AG20443 (cell line): ENCODE results near the gene TRA2A.
"Not testable (repeated sequence)": the region's sequence is repeated elsewhere in the genome, so short reads cannot be mapped to it uniquely, and the experiment has no call there.

Experiments used
- DNase-seq: peaks from one replicate; pipeline ENCODE4 v3.0.0; 2012; ENCODE audit warnings: low spot score, mixed read lengths

The TRA2A gene

DNA sequence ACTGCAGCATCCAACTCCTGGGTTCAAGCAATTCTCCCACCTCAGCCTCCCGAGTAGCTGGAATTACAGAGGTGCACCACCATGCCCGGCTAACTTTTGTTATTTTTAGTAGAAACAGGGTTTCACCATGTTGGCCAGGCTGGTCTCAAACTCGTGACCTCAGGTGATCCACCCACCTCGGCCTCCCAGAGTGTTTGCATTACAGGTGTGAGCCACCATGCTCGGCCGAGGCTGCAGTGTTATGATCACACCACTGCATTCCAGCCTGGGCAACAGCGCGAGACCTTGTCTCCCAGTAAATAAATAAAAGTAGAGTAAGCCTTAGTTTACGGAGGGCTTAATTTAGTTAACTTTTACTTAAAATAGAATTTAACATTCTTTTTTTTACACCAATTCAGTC lies 37.8 kb downstream of the TRA2A start:
- no peak for DNase-seq

DNA sequence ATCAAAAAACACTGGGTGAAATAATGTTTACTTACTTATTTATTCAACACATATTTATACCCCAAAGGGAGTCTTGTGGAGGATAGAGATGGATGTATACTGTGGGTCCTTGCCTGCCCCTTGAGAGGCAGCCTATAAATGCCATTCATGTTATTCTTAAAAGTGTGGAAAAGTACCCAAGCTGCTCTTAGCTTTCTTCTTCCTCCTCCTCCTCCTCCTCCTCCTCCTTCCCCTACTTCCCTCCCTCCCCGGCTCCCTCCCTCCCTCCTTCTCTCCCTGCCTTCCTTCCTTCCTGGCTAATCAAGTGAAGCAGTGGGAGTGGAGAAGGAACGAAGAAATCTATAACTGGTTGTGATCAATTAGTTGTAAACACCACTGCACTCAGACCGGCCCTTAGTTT lies 40.3 kb downstream of the TRA2A start:
- DNase-seq: no peak

DNA sequence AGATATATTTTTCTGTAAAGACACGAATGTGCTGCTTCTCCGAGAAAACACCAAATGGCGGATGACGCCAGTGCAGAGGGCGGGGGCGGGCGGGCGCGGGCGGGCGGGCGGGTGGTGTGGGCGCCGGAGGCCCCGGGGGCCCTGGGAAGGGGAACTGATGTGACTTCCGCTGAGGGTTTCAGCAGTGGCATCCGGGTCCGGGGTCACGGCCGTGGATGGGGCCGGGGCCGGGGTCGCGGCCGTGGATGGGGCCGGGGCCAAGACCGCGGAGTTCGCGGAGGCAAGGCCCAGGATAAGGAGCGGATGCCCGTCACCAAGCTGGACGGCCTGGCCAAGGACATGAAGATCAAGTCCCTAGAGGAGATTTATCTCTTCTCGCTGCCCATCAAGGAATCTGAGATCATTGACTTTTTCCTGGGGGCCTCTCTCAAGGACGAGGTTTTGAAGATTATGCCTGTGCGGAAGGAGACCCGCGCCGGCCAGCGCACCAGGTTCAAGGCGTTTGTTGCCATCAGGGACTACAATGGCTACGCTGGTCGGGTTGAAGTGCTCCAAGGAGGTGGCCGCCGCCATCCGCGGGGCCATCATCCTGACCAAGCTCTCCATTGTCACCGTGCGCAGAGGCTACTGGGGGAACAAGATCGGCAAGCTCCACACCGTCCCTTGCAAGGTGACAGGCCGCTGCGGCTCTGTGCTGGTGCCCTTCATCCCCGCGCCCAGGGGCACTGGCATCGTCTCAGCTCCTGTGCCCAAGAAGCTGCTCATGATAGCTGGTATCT lies 41.2 kb downstream of the TRA2A start:
- DNase-seq: peak; percentile 76

DNA sequence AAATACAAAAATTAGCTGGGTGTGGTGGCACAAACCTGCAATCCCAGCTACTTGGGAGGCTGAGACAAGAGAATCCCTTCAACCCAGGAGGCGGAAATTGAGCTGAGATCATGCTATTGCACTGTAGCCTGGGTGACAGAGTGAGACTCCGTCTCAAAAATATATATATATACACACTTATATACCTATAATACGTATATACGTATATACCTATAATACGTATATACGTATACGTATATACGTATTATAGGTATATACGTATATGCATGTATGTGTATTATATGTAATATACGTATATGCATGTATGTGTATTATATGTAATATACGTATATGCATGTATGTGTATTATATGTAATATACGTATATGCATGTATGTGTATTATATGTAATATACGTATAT lies 43.1 kb downstream of the TRA2A start:
- not testable (repeated sequence) for DNase-seq

GRCh38 chr7:23487670-23488069 lies 44.1 kb downstream of the TRA2A start:
- DNase-seq: no peak

GRCh38 chr7:23486002-23486773 lies 45.6 kb downstream of the TRA2A start:
- DNase-seq: no peak

DNA sequence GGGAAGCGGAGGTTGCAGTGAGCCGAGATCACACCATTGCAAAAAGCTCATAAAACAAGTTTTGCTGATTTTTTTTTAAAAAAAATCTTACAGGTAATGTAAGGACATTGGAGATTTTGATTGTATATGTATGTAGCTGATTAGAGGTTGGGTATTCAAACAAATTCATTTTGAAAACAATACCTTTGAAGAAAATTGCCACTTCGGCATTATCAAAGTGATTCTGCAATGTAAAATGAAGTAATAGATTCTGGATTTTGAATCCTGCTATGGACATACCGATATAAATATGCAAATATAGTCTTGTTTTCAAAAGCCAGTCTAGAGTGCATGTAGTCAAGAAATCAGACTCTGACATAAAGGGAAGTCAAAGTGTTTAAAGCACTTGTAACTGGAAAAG lies 49.1 kb downstream of the TRA2A start:
- DNase-seq: no peak

DNA sequence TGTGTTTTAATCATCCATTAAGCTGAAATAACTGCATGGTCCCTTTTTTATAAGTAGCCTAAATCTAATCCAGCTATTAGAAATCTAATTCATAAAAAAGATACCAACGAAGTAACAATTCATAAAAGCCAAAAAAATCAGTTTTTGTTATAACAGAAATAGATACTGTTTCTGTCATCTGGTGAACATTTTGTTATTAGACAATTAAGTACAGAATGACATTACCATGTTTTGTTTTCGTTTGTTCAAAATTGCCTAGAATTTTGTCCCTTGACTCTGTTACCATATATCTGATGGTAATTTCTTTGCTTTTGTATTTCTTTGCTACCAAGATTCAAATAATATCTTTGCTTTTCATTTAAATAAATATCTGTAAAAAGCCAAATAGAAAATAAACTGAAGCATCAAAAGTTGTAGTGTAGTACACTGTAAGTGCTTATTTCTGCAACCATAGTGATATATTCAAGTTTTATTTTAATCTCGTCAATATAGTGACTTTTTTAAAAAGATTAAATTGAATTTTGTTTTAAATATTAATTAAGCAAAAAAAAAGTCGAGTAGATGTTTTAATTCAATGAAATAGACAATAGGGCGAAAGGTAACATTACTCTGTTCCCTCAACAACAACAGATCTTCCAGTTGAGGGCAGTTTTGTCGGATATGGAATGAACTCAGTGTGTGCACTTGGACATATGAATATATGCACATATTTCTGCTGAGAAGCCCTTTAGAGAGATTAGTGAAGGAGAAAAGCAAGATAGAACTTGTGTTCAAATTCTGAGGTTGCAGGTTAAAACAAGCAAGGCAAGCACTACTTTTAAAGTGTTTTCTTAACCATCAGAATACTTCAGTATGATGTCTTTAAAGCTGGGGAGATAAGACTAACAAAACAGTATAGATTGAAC lies 53.6 kb downstream of the TRA2A start:
- no peak for DNase-seq

- no peak for DNase-seq
Observed at GRCh38 chr7:23477157-23477499, 54.7 kb downstream of the TRA2A start.

GRCh38 chr7:23476286-23477156 lies 55.3 kb downstream of the TRA2A start:
- no peak for DNase-seq

GRCh38 chr7:23475576-23475839 lies 56.3 kb downstream of the TRA2A start:
- no peak for DNase-seq

DNA sequence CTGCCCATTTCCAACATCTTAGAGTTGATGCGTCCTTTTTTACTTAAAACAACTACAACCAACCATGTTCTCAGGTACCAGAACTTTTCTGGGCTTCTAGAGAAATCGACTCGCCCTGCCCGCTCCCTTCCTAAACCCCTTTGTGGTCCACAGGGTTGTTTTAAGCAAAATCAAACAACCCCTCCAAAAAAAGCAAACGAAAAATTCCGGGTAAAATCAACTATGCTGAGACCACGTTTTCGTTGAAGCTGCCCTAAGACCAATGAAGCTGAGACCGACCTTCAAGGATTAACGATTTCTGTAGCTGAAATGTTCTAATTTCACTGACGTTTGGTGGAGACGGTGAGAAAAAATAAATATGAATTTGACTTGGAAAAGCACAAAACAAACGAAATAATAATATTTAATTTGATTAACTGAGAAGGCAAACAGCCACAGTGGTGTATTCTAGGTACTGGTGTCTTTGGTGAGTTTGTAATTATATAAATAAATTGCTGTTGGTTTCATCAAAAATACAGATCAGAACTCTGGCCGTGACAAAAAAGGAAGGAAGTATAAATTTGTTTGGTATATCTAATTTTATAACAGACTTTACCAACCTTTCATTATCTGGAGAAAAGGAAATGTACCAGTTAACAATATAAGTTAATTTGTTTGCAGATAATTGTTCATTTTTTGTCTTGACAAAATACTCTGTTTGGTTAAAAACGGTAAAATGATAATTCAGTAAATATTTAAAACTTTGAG lies 56.8 kb downstream of the TRA2A start:
- no peak for DNase-seq

DNA sequence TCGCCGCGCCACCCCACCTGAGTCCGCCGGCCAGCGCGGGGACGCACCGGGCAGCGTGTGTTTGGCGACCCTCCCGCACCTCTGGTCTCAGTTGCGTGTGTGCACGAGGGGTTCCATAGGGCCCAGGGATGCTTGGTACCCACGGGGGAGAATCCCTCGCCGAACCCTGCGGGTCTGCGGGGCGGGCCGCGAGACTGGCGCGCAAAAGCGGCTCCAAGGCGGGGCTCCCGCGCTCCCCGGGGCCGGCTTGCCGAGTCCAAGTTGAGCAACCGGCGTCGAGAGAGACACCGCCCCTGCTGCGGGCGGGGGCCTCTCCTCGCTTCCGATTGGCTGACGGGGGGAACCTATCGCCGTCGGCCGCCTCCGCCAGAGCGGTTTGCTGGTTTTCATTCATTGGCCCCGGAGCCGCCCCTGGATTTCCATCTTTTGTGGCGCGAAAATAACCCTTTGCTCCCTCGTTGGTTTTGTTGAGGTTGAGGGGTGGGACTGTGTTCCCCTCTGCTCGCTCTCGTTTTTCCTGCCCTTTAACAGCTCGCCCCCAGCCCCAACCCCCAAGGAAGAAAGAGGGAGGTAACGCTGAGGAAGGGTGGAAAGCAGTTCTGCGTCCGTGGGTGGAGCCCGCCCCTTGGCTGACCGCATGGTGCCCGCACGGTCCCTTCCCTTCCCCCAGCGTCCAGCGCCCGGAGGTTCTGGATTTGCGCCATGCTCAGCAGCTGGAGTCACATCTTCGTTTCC lies 57.5 kb downstream of the TRA2A start:
- peak; percentile 97 for DNase-seq

- no peak for DNase-seq
Observed at GRCh38 chr7:23473844-23474093, 58.0 kb downstream of the TRA2A start.

DNA sequence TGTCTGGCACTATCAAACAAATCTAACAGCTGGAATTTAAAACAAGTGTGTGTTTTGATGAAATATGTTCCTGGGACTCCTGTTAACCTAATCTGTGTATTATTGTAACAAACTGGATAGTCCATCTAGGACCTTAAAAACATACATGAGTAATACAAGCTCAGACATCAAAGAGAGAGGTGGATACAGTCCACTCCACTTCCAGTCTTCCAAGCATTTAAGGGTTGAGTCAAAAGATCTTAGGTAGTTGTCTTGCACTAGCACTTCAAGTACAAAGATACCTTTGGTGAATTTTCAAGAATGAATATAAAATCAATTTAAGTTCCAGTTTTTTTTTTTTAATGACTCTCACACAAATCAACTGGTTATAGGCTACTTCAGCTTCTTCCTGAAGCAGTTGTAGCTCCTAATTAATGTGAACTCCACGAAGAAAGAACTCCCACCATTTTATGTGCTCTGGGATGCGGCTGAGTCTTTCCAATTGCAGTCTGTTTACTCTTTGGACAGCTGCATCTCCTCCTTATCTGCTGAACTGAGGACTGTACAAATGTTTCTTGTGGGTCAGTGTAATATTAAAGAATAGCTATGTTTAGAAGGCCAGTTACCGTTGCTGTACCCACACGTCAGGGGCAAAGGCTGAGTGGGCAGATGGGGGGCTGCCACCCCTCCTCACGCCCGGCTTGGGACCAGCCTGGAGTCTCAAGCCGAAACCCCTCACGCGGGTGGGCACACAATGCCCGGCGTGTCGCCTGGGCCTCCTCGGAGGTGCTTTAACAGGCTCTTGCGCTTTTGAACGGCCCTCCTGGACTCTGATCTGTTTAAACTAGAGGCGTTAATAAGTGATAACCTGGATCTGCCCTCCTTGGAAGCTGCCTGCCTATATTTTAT lies 58.6 kb downstream of the TRA2A start:
- no peak for DNase-seq

GRCh38 chr7:23472556-23472955 lies 59.2 kb downstream of the TRA2A start:
- DNase-seq: no peak

- DNase-seq: no peak
Observed at GRCh38 chr7:23472046-23472445, 59.7 kb downstream of the TRA2A start.

DNA sequence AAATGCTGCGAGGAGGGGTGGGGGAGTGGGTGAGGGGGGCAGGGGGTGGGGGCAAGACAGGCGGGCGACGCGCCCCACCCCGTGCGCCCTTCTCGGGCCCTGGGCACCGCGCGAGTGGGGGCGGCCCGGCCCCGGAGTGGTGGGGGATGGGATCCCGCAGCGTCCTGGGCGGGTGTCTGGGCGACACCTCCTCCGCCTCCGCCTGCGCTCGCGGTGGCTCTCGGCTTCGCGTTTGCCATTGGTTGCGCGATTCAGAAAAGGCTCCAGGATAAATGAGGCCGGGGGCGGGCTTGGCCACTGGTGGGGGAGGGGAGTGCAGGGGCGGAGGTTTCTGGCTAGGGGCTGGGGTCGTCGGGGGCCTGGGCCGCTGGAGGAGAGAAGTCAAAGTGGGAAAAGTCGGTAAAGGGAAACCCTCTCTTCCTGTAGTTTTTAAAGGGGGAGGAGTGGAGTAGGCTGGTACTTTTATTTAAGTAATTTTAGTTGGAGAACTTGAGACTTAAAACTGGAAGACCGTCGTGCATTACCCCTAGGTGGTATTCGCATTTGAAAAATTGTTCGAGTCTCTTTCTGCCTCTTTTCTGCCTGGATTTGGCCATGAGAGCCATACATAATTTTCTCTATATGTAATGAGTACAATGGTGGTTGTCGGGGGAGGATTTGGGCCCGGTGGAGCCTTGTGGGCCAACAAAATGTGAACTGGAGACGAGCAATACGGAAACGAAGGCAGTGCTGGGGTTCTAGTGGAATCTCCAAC lies 60.5 kb downstream of the TRA2A start:
- DNase-seq: no peak
